A549 (cell line): Measurements from ENCODE around the gene MAPK12. TPM values are rescaled to one million over a fixed set of nuclear protein-coding genes. Genes with fewer than 3 reads are reported as not detected.

ENCODE experiments used
- ATAC-seq, 2 experiments: fragments of 200-7000 bp in 1 of 2; fragments of >200 bp in 1 of 2; cut with Nextera tagmentation in 1 of 2; cut with Tn5 transposase in 1 of 2; 3 replicates each; pipeline versions ENCODE4 v1.8.0 to v1.9.1; 2018 to 2020; ENCODE audit warnings: mild to moderate bottlenecking in 1 of 2, moderate library complexity in 1 of 2
- CTCF ChIA-PET: fragments of 300-600 bp; sonication (Branson Sonifier 250); formaldehyde crosslinking; extraction: SDS; loops from one replicate; lab custom pipeline; 2021; ENCODE audit warnings: antibody characterized with exemption, inconsistent platforms; lab: Yijun Ruan, JAX
- POLR2A ChIA-PET: fragments of 350-600 bp; formaldehyde crosslinking; extraction: SDS; loops from one replicate; lab custom pipeline; 2021; ENCODE audit warnings: antibody characterized with exemption, inconsistent platforms; lab: Yijun Ruan, JAX
- DNase-seq, 2 experiments: peaks; one replicate each; pipeline versions ENCODE4 v3.0.0 to v3.0.0-alpha.2; 2011 to 2016; ENCODE audit warnings: low read depth in 1 of 2, low spot score in 1 of 2
- FAIRE-seq: peaks from 2 replicates; lab custom pipeline; 2011; peaks lifted over from hg19 to GRCh38; lab: Jason Lieb, UNC
- H3K27ac ChIP-seq, 2 experiments: fragments of >200 bp; sonication (Bioruptor Twin); formaldehyde crosslinking; 3 replicates each; pipeline ENCODE4 v1.5.1; 2016 to 2017
- H3K4me1 ChIP-seq: fragments of >200 bp; sonication (Bioruptor Twin); formaldehyde crosslinking; 3 replicates; pipeline ENCODE4 v1.6.1; 2016
- H3K4me2 ChIP-seq: fragments of >200 bp; sonication (Bioruptor Twin); formaldehyde crosslinking; 3 replicates; pipeline ENCODE4 v1.6.1; 2016
- H3K4me3 ChIP-seq: fragments of >200 bp; sonication (Bioruptor Twin); formaldehyde crosslinking; 3 replicates; pipeline ENCODE4 v1.5.1; 2016
- H3K9me3 ChIP-seq: fragments of >200 bp; sonication (Bioruptor Twin); formaldehyde crosslinking; 3 replicates; pipeline ENCODE4 v1.6.1; 2016
- CHD2 ChIP-seq: fragments of 150-350 bp; IDR thresholded peaks from 2 replicates; pipeline ENCODE4 v1.6.1; 2014; ENCODE audit warnings: low read length; ENCODE audit not compliant: partially characterized antibody
- EHF ChIP-seq: fragments of 250-450 bp; sonication (Bioruptor Pico); IDR thresholded peaks from 2 replicates; pipeline ENCODE4 v1.5.0; 2020; ENCODE audit warnings: mild to moderate bottlenecking
- EP300 ChIP-seq, 2 experiments: fragments of >200 bp; sonication (Bioruptor Twin); formaldehyde crosslinking; IDR thresholded peaks; 2 replicates in 1 of 2; 3 replicates in 1 of 2; pipeline ENCODE4 v1.6.1; 2016 to 2017
- ESRRA ChIP-seq: fragments of 150-350 bp; IDR thresholded peaks from 2 replicates; pipeline ENCODE4 v1.6.1; 2014; ENCODE audit warnings: mild to moderate bottlenecking, low read length, borderline replicate concordance
- FOSL2 ChIP-seq, 2 experiments: fragments of 450-650 bp in 1 of 2; fragments of >200 bp in 1 of 2; sonication (Bioruptor Twin) in 1 of 2; formaldehyde crosslinking; IDR thresholded peaks; 2 replicates each; pipeline versions ENCODE4 v1.5.0 to v1.6.1; 2016 to 2020; ENCODE audit warnings: mild to moderate bottlenecking in 1 of 2, moderate library complexity in 1 of 2
- FOXS1 ChIP-seq: fragments of 250-450 bp; sonication (Bioruptor Pico); IDR thresholded peaks from 2 replicates; pipeline ENCODE4 v1.5.0; 2020; ENCODE audit warnings: mild to moderate bottlenecking, moderate library complexity
- HOXA7 ChIP-seq: fragments of 250-450 bp; sonication (Bioruptor Pico); IDR thresholded peaks from 2 replicates; pipeline ENCODE4 v1.5.0; 2020; ENCODE audit warnings: mild to moderate bottlenecking, moderate library complexity
- HOXB5 ChIP-seq: fragments of 250-450 bp; sonication (Bioruptor Pico); IDR thresholded peaks from 2 replicates; pipeline ENCODE4 v1.5.0; 2020; ENCODE audit warnings: mild to moderate bottlenecking, moderate library complexity
- MAFK ChIP-seq: fragments of 450-650 bp; IDR thresholded peaks from 2 replicates; pipeline ENCODE4 v1.6.1; 2014; ENCODE audit not compliant: partially characterized antibody
- NFE2L2 ChIP-seq: fragments of 150-350 bp; conservative IDR thresholded peaks from 2 replicates; pipeline ENCODE4 v1.6.1; 2014; ENCODE audit warnings: low read length
- PHF8 ChIP-seq: fragments of 200-600 bp; sonication (generic); IDR thresholded peaks from 2 replicates; pipeline ENCODE4 v1.6.1; 2016; ENCODE audit warnings: low read depth, mild to moderate bottlenecking, antibody characterized with exemption, moderate library complexity, borderline replicate concordance
- POLR2A ChIP-seq: IDR thresholded peaks from 2 replicates; pipeline ENCODE4 v1.6.1; 2012; ENCODE audit warnings: mild to moderate bottlenecking, low read length
- RFX5 ChIP-seq: fragments of 450-650 bp; IDR thresholded peaks from 2 replicates; pipeline ENCODE4 v1.7.1; 2014; ENCODE audit warnings: antibody characterized with exemption, mild to moderate bottlenecking, moderate library complexity
- TP53 ChIP-seq: fragments of 250-450 bp; sonication (Bioruptor Pico); IDR thresholded peaks from 2 replicates; pipeline ENCODE4 v1.5.0; 2021; ENCODE audit warnings: mild to moderate bottlenecking, moderate library complexity
- ZNF302 ChIP-seq: fragments of 250-450 bp; sonication (Bioruptor Pico); IDR thresholded peaks from 2 replicates; pipeline ENCODE4 v1.9.0; 2021; ENCODE audit warnings: inconsistent platforms, mild to moderate bottlenecking, moderate library complexity
- WGBS: methylation state at CpG from one replicate; pipeline ENCODE4 v1.1.6; 2017; ENCODE audit errors: missing lambda C conversion rate; 5-methylcytosine and 5-hydroxymethylcytosine counted together
- polyA minus RNA-seq: library from RNA; depleted of rRNA, polyadenylated mRNA; stranded (reverse); fragments of >200 nt; gene quantifications from 2 replicates; pipeline ENCODE4 v1.2.3, GENCODE V29; 2011; rRNA and poly(A)+ RNA removed
- polyA plus RNA-seq, 4 experiments: library from polyadenylated mRNA; depleted of rRNA in 3 of 4; stranded (reverse); fragments of >200 nt; fragmentation: RNase III in 1 of 4; extraction: RNeasy Plus Mini Kit Qiagen cat#74134 plus additional on column Dnase treatment in 1 of 4; gene quantifications; 2 replicates in 3 of 4; 3 replicates in 1 of 4; pipeline ENCODE4 v1.2.3, GENCODE V29; 2011 to 2017
- TF ChIP-seq, protein P1 (sequence below): fragments of >200 bp; sonication (Bioruptor Twin); formaldehyde crosslinking; IDR thresholded peaks from 2 replicates; pipeline ENCODE4 v1.6.1; 2016
- TF ChIP-seq, protein P2 (sequence below): fragments of 450-650 bp; IDR thresholded peaks from 2 replicates; pipeline ENCODE4 v1.6.1; 2014; ENCODE audit warnings: antibody characterized with exemption
- TF ChIP-seq, protein P3 (sequence below): fragments of 250-450 bp; sonication (Bioruptor Pico); IDR thresholded peaks from 2 replicates; pipeline ENCODE4 v1.5.0; 2021; ENCODE audit warnings: mild to moderate bottlenecking, moderate library complexity, borderline replicate concordance

The MAPK12 gene
- polyA plus RNA-seq (2011; rRNA removed) = 12.5 and 13.5 TPM in 2 replicates
- 29.7 and 32.2 TPM in 2 replicates for polyA plus RNA-seq (2012; cell fraction: cytosol; rRNA removed)
- 124 and 133 TPM in 2 replicates for polyA plus RNA-seq (2012; cell fraction: nucleus; rRNA removed)
- polyA plus RNA-seq (2017; fragmentation: RNase III; extraction: RNeasy Plus Mini Kit Qiagen cat#74134 plus additional on column Dnase treatment) = 24.1 to 26.0 TPM (median 25.8 TPM) in 3 replicates
- polyA minus RNA-seq = 13.0 and 15.1 TPM in 2 replicates

DNA sequence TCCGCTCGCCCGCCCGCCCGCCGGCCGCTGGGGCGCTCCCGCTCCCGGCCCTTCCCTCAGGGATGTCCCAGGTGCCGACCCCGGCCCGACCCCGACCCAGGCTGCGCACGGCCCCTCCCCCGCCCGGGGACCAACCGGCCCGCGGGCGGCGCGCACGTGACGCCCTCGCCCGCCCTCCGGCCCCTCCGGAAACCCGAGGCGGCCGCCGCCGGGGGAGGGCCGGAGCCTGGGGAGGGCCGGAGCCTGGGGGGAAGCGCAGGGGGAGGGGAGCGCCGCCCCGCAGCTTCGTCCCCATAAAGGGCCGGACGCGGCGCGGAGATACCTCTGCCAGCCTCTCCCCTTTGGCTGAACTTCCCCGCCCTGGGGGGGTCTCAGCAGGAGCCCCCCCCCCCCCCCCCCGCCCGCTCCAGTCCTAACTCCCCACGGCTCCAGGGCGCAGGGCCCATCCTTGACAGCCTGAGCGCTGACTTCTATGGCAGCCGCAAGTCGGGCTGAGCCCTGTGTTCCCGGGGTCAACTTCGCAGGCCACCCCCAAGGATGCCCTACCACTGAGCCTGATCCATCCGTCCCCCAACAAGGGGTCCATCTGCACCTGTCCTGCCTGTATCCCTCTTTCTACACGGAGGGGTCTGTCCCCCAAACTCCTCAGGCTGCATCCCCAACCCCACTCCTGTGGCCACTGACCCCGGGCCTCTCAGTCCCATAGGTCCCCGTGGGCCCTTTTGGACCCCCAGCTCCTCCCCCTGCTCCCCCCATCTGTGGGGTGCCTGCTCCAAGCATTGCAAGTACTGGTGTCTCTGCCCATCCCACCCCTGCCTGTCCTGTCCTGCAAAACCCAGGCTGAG is at the start of gene MAPK12:
TSS of gene MAPK12 (minus strand) at position 69 of the 845 bp plus-strand sequence. CDS start 174 bp downstream, outside the sequence.
- WGBS = 63% methylated on average over 5 of the region's 61 CpGs
- CTCF ChIA-PET = interaction anchor here (0.6 to 2.3 kb wide), 7 partner anchors 10 to 98 kb away, joined by 3 to 18 read pairs (median 7); partner anchors contain the start of gene HDAC10
- no peak for TF ChIP-seq ZNF302 (CRISPR knock-in tag)
- TF ChIP-seq FOXS1 (CRISPR knock-in tag) = no peak
- TF ChIP-seq PHF8 = no peak
- TF ChIP-seq, protein P1, sequence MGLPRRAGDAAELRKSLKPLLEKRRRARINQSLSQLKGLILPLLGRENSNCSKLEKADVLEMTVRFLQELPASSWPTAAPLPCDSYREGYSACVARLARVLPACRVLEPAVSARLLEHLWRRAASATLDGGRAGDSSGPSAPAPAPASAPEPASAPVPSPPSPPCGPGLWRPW = no peak
- no peak for TF ChIP-seq HOXB5
- no peak for TF ChIP-seq EHF (CRISPR knock-in tag)
- no peak for TF ChIP-seq HOXA7 (CRISPR knock-in tag)
- TF ChIP-seq, protein P2, sequence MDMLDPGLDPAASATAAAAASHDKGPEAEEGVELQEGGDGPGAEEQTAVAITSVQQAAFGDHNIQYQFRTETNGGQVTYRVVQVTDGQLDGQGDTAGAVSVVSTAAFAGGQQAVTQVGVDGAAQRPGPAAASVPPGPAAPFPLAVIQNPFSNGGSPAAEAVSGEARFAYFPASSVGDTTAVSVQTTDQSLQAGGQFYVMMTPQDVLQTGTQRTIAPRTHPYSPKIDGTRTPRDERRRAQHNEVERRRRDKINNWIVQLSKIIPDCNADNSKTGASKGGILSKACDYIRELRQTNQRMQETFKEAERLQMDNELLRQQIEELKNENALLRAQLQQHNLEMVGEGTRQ = no peak
- no peak for TF ChIP-seq ESRRA
- TF ChIP-seq, protein P3, sequence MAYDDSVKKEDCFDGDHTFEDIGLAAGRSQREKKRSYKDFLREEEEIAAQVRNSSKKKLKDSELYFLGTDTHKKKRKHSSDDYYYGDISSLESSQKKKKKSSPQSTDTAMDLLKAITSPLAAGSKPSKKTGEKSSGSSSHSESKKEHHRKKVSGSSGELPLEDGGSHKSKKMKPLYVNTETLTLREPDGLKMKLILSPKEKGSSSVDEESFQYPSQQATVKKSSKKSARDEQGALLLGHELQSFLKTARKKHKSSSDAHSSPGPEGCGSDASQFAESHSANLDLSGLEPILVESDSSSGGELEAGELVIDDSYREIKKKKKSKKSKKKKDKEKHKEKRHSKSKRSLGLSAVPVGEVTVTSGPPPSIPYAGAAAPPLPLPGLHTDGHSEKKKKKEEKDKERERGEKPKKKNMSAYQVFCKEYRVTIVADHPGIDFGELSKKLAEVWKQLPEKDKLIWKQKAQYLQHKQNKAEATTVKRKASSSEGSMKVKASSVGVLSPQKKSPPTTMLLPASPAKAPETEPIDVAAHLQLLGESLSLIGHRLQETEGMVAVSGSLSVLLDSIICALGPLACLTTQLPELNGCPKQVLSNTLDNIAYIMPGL (CRISPR knock-in tag) = no peak
- H3K4me1 ChIP-seq = peaks cover 23% of the 10 kb centered on the region
- FAIRE-seq (no peak), ATAC-seq (peak; percentile 10 to 17; a peak in 3 of 6 replicates), DNase-seq (no peak)
- peak within 1 kb of the TSS; percentile 98 to 99 for H3K27ac ChIP-seq
- no peaks in the 10 kb centered on the region for H3K9me3 ChIP-seq
- peak within 1 kb of the TSS; percentile 90 for H3K4me3 ChIP-seq
- POLR2A ChIA-PET = no interaction called here
- H3K4me2 ChIP-seq = peak within 1 kb of the TSS; percentile 90

DNA sequence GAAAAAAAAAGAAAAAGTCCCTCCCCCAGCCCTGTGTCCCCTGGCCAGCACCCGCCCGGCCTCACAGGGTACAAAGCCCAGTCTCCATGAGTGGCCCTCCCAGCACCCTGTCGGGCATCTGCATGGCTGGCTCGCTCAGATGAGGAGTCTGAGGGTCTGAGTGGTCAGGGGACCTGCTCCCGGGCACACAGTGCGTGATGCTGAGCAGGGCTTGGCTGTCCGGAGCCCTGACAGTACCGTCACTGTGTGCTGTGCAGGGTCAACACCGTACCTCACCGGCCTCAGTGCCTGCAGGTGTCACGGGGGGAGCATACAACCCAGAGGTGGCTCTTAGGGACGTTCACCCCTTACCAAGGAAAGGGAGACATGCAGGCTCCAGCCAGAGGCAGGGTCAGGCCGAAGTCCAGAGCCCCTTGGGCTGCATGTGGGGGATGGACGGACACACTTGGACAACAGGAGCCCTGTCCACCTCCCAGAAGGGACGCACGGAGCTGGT is 49.5 kb upstream of the MAPK12 start:
- CTCF ChIA-PET = interaction anchor here (1.1 to 2.4 kb wide), 3 partner anchors 10 to 34 kb away, joined by 3 to 8 read pairs (median 8); no protein-coding TSS in a partner anchor
- POLR2A ChIA-PET = no interaction called here
- Histone ChIP-seq H3K4me2 (no peak overlapping the region), H3K4me3 (no peak overlapping the region), H3K9me3 (no peaks in the 10 kb centered on the region), H3K27ac (no peak overlapping the region), H3K4me1 (peaks cover 16% of the 10 kb centered on the region)
- no peak for DNase-seq
- WGBS = 93% methylated on average over 13 of the region's 16 CpGs
- FAIRE-seq = no peak
- TF ChIP-seq TP53 (CRISPR knock-in tag) (no peak), POLR2A (no peak)
- no peak for ATAC-seq

DNA sequence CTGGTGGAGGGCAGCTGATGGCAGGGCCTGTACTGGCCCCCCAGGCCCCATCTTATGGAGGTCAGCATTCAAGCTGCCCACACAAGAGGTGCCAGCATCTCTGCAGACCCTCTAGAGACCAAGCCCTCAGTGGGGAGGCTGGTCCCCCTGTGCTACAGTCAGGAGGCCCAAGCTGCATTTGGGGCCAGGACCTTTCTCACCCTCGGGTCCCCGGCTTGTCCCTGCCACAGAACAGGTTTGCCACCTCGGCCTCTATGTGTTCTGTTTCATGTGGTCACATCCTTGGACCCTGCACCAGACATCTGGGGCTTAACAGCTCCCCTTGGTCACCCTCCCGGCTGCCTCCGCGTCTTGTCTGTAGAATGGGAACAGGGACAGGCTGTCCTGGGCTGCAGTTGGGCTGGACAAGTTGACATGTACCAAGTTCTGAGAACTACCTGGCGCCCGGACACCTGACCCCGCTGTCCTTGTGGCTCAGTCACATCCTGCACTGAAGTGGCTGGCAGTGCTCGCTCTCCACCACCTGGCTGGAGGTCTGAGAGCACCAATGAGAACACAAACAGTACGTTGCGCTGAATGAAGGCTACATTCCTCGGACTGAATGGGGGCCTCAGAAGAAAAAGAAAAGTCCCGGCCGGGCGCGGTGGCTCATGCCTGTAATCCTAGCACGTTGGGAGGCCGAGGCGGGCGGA is 48.7 kb upstream of the MAPK12 start:
- WGBS = 90% methylated on average over 17 of the region's 21 CpGs
- no peak for FAIRE-seq
- POLR2A ChIA-PET = interaction anchor here (0.6 kb wide), 1 partner anchor 20 kb away, joined by 4 read pairs; no protein-coding TSS in a partner anchor
- TF ChIP-seq RFX5 (no peak), EP300 (IDR thresholded peaks at IDR 0.05) (no peak), CHD2 (no peak), HOXB5 (no peak), FOSL2 (IDR thresholded peaks at IDR 0.05) (no peak), FOSL2 (CRISPR knock-in tag; IDR thresholded peaks at IDR 0.05) (no peak), NFE2L2 (no peak), MAFK (no peak)
- TF ChIP-seq, all 56 proteins: peak for 0
- CTCF ChIA-PET = interaction anchor here (1.1 to 2.7 kb wide), 4 partner anchors 11 to 38 kb away, joined by 4 to 8 read pairs (median 8); no protein-coding TSS in a partner anchor
- Histone ChIP-seq H3K27ac (no peak overlapping the region), H3K4me1 (peaks cover 21% of the 10 kb centered on the region), H3K4me3 (no peak overlapping the region), H3K9me3 (no peaks in the 10 kb centered on the region), H3K4me2 (no peak overlapping the region)
- DNase-seq (no peak), ATAC-seq (no peak)
